DOHH2 (cell line): Measurements from ENCODE around the gene FKBP5.

ENCODE experiments used
- CTCF ChIP-seq: fragments of 200-600 bp; sonication (generic); IDR thresholded peaks from one replicate; pipeline ENCODE4 v1.5.1; 2014; ENCODE audit warnings: antibody characterized with exemption, mild to moderate bottlenecking, low read depth, low read length; ENCODE audit not compliant: poor library complexity, severe bottlenecking
- EZH2phosphoT487 ChIP-seq: fragments of 200-600 bp; sonication (generic); IDR thresholded peaks from 2 replicates; pipeline ENCODE4 v1.6.1; 2017; ENCODE audit warnings: borderline replicate concordance, mild to moderate bottlenecking, antibody characterized with exemption, low read length, moderate library complexity, mixed read lengths

GRCh38 chr6:35722121-35722761 is 33.5 kb upstream of the FKBP5 start:
- TF ChIP-seq CTCF: no peak
- TF ChIP-seq EZH2phosphoT487: no peak
